Left cardiac atrium (tissue), 4 donors: Measurements from ENCODE around the gene PAGE4. TPM values are rescaled to one million over a fixed set of nuclear protein-coding genes. Genes with fewer than 3 reads are reported as not detected.

Source experiments
- ATAC-seq, 2 donors: fragments of 200-7000 bp; cut with Tn5 transposase; one replicate each; pipeline ENCODE4 v1.9.1; 2020; ENCODE audit warnings: mild to moderate bottlenecking in 2 of 2, moderate library complexity in 2 of 2
- DNase-seq: peaks from one replicate; pipeline ENCODE4 v3.0.0-alpha.2; 2020
- intact Hi-C, 2 donors: fragments of 100-400 bp; cut with DNase I; formaldehyde crosslinking; loops; one replicate each; pipeline versions ENCODE4 v1.14.1 to v1.15.1; 2022 to 2023
- long read RNA-seq: library from polyadenylated mRNA; unstranded; transcript quantifications from one replicate; pipeline ENCODE4 v2.0.0, GENCODE V29; 2021
- total RNA-seq, 2 donors: library from RNA; stranded (reverse); fragmentation: NEBNext Ultra II Directional; extraction: Animal tissue kit (Norgen Biotek cat#: 25700); gene quantifications; one replicate each; pipeline ENCODE4 v1.2.1, GENCODE V29; 2021
- donor health status: DM: no; HTN: yes; CAD: no.
- donor health status: DM: no; HTN: yes; CAD: no; lungs with severe emphysema.
- donor health status: DM: yes; HTN: yes; CAD: no.
- donor health status: Dilated cardiomyopathy.

Gene PAGE4
- total RNA-seq: not detected
- long read RNA-seq: 0 reads

- intact Hi-C loops: no loop called here
- ATAC-seq (no peak), DNase-seq (no peak)
These were observed at the start of gene PAGE4 for GRCh38 chrX:49829016-49829415. TSS of gene PAGE4 (plus strand) at chrX:49829303. CDS start at chrX:49830429, 1,126 bp downstream.

- intact Hi-C loops: no loop called here
- ATAC-seq (no peak), DNase-seq (no peak)
These were observed 44.3 kb upstream of the PAGE4 start for GRCh38 chrX:49784747-49785280.

- intact Hi-C loops: no loop called here
- no peak for ATAC-seq
- no peak for DNase-seq
These were observed 36.7 kb upstream of the PAGE4 start for GRCh38 chrX:49792376-49792775.

GRCh38 chrX:49793686-49794085 is 35.4 kb upstream of the PAGE4 start:
- intact Hi-C loops: no loop called here
- no peak for DNase-seq
- ATAC-seq: no peak

- no peak for ATAC-seq
These were observed 29.3 kb upstream of the PAGE4 start for GRCh38 chrX:49799828-49800227.

GRCh38 chrX:49809891-49810632 is 19.0 kb upstream of the PAGE4 start:
- intact Hi-C loops: no loop called here
- ATAC-seq (no peak), DNase-seq (no peak)

More at GRCh38 chrX:49799828-49800227, 29.3 kb upstream of the PAGE4 start:
- intact Hi-C loops: no loop called here
- DNase-seq: no peak

- intact Hi-C loops: no loop called here
These were observed 16.9 kb upstream of the PAGE4 start for GRCh38 chrX:49812177-49812576.

GRCh38 chrX:49816435-49816834 is 12.7 kb upstream of the PAGE4 start:
- intact Hi-C loops: no loop called here
- ATAC-seq: no peak

More at GRCh38 chrX:49812177-49812576, 16.9 kb upstream of the PAGE4 start:
- no peak for DNase-seq
- no peak for ATAC-seq

GRCh38 chrX:49838374-49838773 is 9.3 kb downstream of the PAGE4 start:
- DNase-seq (no peak), ATAC-seq (no peak)
- intact Hi-C loops: no loop called here

More at GRCh38 chrX:49816435-49816834, 12.7 kb upstream of the PAGE4 start:
- no peak for DNase-seq

- DNase-seq (peak; percentile 61), ATAC-seq (no peak)
- intact Hi-C loops: no loop called here
These were observed 11.6 kb downstream of the PAGE4 start for GRCh38 chrX:49840679-49841078.

- DNase-seq (no peak), ATAC-seq (no peak)
- intact Hi-C loops: no loop called here
These were observed 13.5 kb downstream of the PAGE4 start for GRCh38 chrX:49842621-49843020.

GRCh38 chrX:49844611-49845010 is 15.5 kb downstream of the PAGE4 start:
- ATAC-seq (no peak), DNase-seq (no peak)
- intact Hi-C loops: no loop called here

GRCh38 chrX:49845701-49846403 is 16.7 kb downstream of the PAGE4 start:
- no peak for ATAC-seq
- DNase-seq: no peak
- intact Hi-C loops: no loop called here

- no peak for ATAC-seq
- intact Hi-C loops: no loop called here
These were observed 17.4 kb downstream of the PAGE4 start for GRCh38 chrX:49846522-49846921.

GRCh38 chrX:49848275-49848674 is 19.2 kb downstream of the PAGE4 start:
- no peak for ATAC-seq
- no peak for DNase-seq
- intact Hi-C loops: no loop called here

More at GRCh38 chrX:49846522-49846921, 17.4 kb downstream of the PAGE4 start:
- DNase-seq: no peak

- DNase-seq: no peak
- no peak for ATAC-seq
- intact Hi-C loops: no loop called here
These were observed 20.9 kb downstream of the PAGE4 start for GRCh38 chrX:49850028-49850427.

GRCh38 chrX:49853661-49854060 is 24.6 kb downstream of the PAGE4 start:
- intact Hi-C loops: no loop called here
- no peak for DNase-seq
- no peak for ATAC-seq

- ATAC-seq (no peak), DNase-seq (no peak)
- intact Hi-C loops: no loop called here
These were observed 27.7 kb downstream of the PAGE4 start for GRCh38 chrX:49856819-49857218.

- DNase-seq (no peak), ATAC-seq (no peak)
- intact Hi-C loops: no loop called here
These were observed 29.2 kb downstream of the PAGE4 start for GRCh38 chrX:49858341-49858740.

- DNase-seq (no peak), ATAC-seq (no peak)
- intact Hi-C loops: no loop called here
These were observed 30.4 kb downstream of the PAGE4 start for GRCh38 chrX:49859491-49859890.
